PC-9 (cell line): ENCODE data around the gene TMEM119. TPM values are rescaled to one million over a fixed set of nuclear protein-coding genes. Genes with fewer than 3 reads are reported as not detected.

ENCODE experiments used
- BruUV-seq: library from RNA; stranded (reverse); fragments of 400-500 nt; replicated peaks from 2 replicates; lab custom pipeline; 2021; lab: Mats Ljungman, UMichigan
- CTCF ChIA-PET: fragments of 300-600 bp; sonication (Branson Sonifier 250); formaldehyde crosslinking; loops from one replicate; lab custom pipeline; 2022; ENCODE audit warnings: antibody characterized with exemption; lab: Charles Lee
- POLR2A ChIA-PET: fragments of 300-600 bp; sonication (Branson Sonifier 250); formaldehyde crosslinking; loops from one replicate; lab custom pipeline; 2022; ENCODE audit warnings: antibody characterized with exemption; ENCODE audit not compliant: unreplicated experiment; lab: Charles Lee
- DNase-seq, 2 experiments: peaks; one replicate each; pipeline versions ENCODE4 v3.0.0 to v3.0.0-alpha.2; 2015 to 2022; ENCODE audit warnings: mixed read lengths in 1 of 2
- H2AFZ ChIP-seq: fragments of 200-600 bp; sonication (generic); 2 replicates; pipeline ENCODE4 v1.8.1; 2017; ENCODE audit warnings: antibody characterized with exemption
- H3F3A ChIP-seq: fragments of 200-600 bp; sonication (generic); 2 replicates; pipeline ENCODE4 v1.8.1; 2017; ENCODE audit warnings: antibody characterized with exemption, mild to moderate bottlenecking, low read depth; ENCODE audit not compliant: insufficient read depth
- H3K27ac ChIP-seq: fragments of 200-600 bp; sonication (generic); 2 replicates; pipeline ENCODE4 v1.6.1; 2016; ENCODE audit warnings: mixed run types
- H3K27me3 ChIP-seq: fragments of 200-600 bp; sonication (generic); 2 replicates; pipeline ENCODE4 v1.6.1; 2016; ENCODE audit warnings: low read depth, mixed run types; ENCODE audit not compliant: insufficient read depth
- H3K36me3 ChIP-seq: fragments of 200-600 bp; sonication (generic); 2 replicates; pipeline ENCODE4 v1.6.1; 2016; ENCODE audit warnings: low read depth, mixed run types
- H3K4me1 ChIP-seq: fragments of 200-600 bp; sonication (generic); replicated peaks from 2 replicates; pipeline ENCODE4 v1.6.1; 2016; ENCODE audit warnings: mixed run types; ENCODE audit not compliant: insufficient read depth
- H3K4me2 ChIP-seq: fragments of 200-600 bp; sonication (generic); 2 replicates; pipeline ENCODE4 v1.6.1; 2017; ENCODE audit warnings: mixed run types
- H3K4me3 ChIP-seq: fragments of 200-600 bp; sonication (generic); 2 replicates; pipeline ENCODE4 v1.6.1; 2016; ENCODE audit warnings: mixed run types
- H3K79me2 ChIP-seq: fragments of 200-600 bp; sonication (generic); 2 replicates; pipeline ENCODE4 v1.6.1; 2017; ENCODE audit warnings: low read depth, mixed run types
- H3K9me2 ChIP-seq: fragments of 200-600 bp; sonication (generic); 2 replicates; pipeline ENCODE4 v1.8.1; 2017; ENCODE audit warnings: mild to moderate bottlenecking; ENCODE audit not compliant: insufficient read depth
- H3K9me3 ChIP-seq: fragments of 200-600 bp; sonication (generic); 2 replicates; pipeline ENCODE4 v1.8.1; 2016; ENCODE audit warnings: low read depth; ENCODE audit not compliant: insufficient read depth
- H4K20me1 ChIP-seq: fragments of 200-600 bp; sonication (generic); 2 replicates; pipeline ENCODE4 v1.8.1; 2017; ENCODE audit not compliant: insufficient read depth
- CTCF ChIP-seq: fragments of 200-600 bp; sonication (generic); conservative IDR thresholded peaks from 2 replicates; pipeline ENCODE4 v1.6.1; 2017; ENCODE audit warnings: mixed run types, antibody characterized with exemption, mild to moderate bottlenecking, moderate library complexity
- EZH2 ChIP-seq: fragments of 200-600 bp; sonication (generic); IDR thresholded peaks from 2 replicates; pipeline ENCODE4 v1.8.0; 2017; ENCODE audit warnings: antibody characterized with exemption, low read depth
- intact Hi-C: fragments of 100-400 bp; cut with micrococcal nuclease; formaldehyde crosslinking; loops from one replicate; pipeline ENCODE4 v1.10.0; 2022; ENCODE audit not compliant: unreplicated experiment
- total RNA-seq: library from RNA; stranded (reverse); gene quantifications from 2 replicates; pipeline ENCODE4 v1.2.3, GENCODE V29; 2021

Gene TMEM119
- total RNA-seq, 1 experiment from 2014 or later = not detected

- Histone ChIP-seq H2AFZ (no peak overlapping the region), H3K9me2 (no peaks in the 10 kb centered on the region), H3K27me3 (no peaks in the 10 kb centered on the region), H3K79me2 (no peaks in the 10 kb centered on the region), H3K4me3 (no peak overlapping the region), H3K36me3 (no peaks in the 10 kb centered on the region), H4K20me1 (no peaks in the 10 kb centered on the region), H3K9me3 (no peaks in the 10 kb centered on the region), H3K4me2 (no peak overlapping the region), H3F3A (no peaks in the 10 kb centered on the region), H3K27ac (no peak overlapping the region), H3K4me1 (no peaks in the 10 kb centered on the region)
- POLR2A ChIA-PET = no interaction called here
- CTCF ChIA-PET = no interaction called here
- DNase-seq = no peak
- no TSS peak for BruUV-seq
- intact Hi-C loops = no loop called here
- no peak for TF ChIP-seq CTCF
- TF ChIP-seq EZH2 = no peak
Measured at GRCh38 chr12:108605690-108606406, 8.0 kb upstream of the TMEM119 start.

GRCh38 chr12:108605000-108605689, 7.3 kb upstream of the TMEM119 start:
- no peak overlapping the region for H3K4me2 ChIP-seq
- ChIA-PET POLR2A (no interaction called here), CTCF (no interaction called here)
- no peaks in the 10 kb centered on the region for H4K20me1 ChIP-seq
- no peaks in the 10 kb centered on the region for H3F3A ChIP-seq
- H3K9me3 ChIP-seq = no peaks in the 10 kb centered on the region
- intact Hi-C loops = no loop called here
- H3K27ac ChIP-seq = no peak overlapping the region
- H3K79me2 ChIP-seq = no peaks in the 10 kb centered on the region
- no peaks in the 10 kb centered on the region for H3K4me1 ChIP-seq
- no peaks in the 10 kb centered on the region for H3K27me3 ChIP-seq
- no peaks in the 10 kb centered on the region for H3K36me3 ChIP-seq
- TF ChIP-seq CTCF (no peak), EZH2 (no peak)
- H2AFZ ChIP-seq = no peak overlapping the region
- no peak for DNase-seq
- no TSS peak for BruUV-seq
- no peak overlapping the region for H3K4me3 ChIP-seq
- H3K9me2 ChIP-seq = no peaks in the 10 kb centered on the region

GRCh38 chr12:108604208-108604941, 6.5 kb upstream of the TMEM119 start:
- no TSS peak for BruUV-seq
- Histone ChIP-seq H3K27me3 (no peaks in the 10 kb centered on the region), H3K9me2 (no peaks in the 10 kb centered on the region), H3F3A (no peaks in the 10 kb centered on the region), H2AFZ (no peak overlapping the region), H3K79me2 (no peaks in the 10 kb centered on the region), H3K36me3 (no peaks in the 10 kb centered on the region), H3K4me2 (no peak overlapping the region), H3K4me3 (no peak overlapping the region), H3K4me1 (no peaks in the 10 kb centered on the region), H3K27ac (no peak overlapping the region), H4K20me1 (no peaks in the 10 kb centered on the region), H3K9me3 (no peaks in the 10 kb centered on the region)
- POLR2A ChIA-PET = no interaction called here
- TF ChIP-seq EZH2 (no peak), CTCF (no peak)
- CTCF ChIA-PET = no interaction called here
- intact Hi-C loops = no loop called here
- DNase-seq = no peak
